Measurements from ENCODE around the gene ADGRL1.

DNA sequence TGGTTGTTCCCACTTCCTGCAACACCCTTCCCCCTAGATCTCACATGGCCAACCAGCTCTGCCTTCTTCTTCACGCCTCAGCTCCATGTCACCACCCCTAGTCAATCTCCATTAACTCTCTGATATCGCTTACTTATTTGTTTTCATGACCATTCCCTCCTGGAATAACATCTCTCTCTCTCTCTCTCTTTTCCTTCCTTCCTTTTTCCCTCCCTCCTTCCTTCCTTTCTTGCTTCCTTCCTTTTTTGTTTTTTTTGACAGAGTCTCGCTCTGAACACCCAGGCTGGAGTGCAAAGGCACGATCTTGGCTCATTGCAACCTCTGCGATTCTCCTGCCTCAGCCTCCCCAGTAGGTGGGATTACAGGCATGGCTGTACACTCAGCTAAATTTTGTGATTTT is 44.9 kb upstream of the ADGRL1 start:
- TF ChIP-seq, protein P1, sequence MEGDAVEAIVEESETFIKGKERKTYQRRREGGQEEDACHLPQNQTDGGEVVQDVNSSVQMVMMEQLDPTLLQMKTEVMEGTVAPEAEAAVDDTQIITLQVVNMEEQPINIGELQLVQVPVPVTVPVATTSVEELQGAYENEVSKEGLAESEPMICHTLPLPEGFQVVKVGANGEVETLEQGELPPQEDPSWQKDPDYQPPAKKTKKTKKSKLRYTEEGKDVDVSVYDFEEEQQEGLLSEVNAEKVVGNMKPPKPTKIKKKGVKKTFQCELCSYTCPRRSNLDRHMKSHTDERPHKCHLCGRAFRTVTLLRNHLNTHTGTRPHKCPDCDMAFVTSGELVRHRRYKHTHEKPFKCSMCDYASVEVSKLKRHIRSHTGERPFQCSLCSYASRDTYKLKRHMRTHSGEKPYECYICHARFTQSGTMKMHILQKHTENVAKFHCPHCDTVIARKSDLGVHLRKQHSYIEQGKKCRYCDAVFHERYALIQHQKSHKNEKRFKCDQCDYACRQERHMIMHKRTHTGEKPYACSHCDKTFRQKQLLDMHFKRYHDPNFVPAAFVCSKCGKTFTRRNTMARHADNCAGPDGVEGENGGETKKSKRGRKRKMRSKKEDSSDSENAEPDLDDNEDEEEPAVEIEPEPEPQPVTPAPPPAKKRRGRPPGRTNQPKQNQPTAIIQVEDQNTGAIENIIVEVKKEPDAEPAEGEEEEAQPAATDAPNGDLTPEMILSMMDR (IDR thresholded peaks at IDR 0.05), result no peak
- TF ChIP-seq POLR2A (IDR thresholded peaks at IDR 0.05), result no peak
